Hepatocyte (in vitro differentiated cells): ENCODE results near the gene RPGRIP1.

Experiments used
- CTCF ChIP-seq: fragments of 200-600 bp; sonication (generic); IDR thresholded peaks from 2 replicates; pipeline ENCODE4 v1.5.1; 2016; ENCODE audit warnings: antibody characterized with exemption, mild to moderate bottlenecking; ENCODE audit not compliant: poor library complexity
- EZH2 ChIP-seq: fragments of 200-600 bp; sonication (generic); IDR thresholded peaks from 2 replicates; pipeline ENCODE4 v1.6.1; 2016; ENCODE audit warnings: antibody characterized with exemption, mild to moderate bottlenecking, borderline replicate concordance
- EZH2phosphoT487 ChIP-seq: fragments of 200-600 bp; sonication (generic); IDR thresholded peaks from one replicate; pipeline ENCODE4 v1.6.1; 2018; ENCODE audit warnings: antibody characterized with exemption, mild to moderate bottlenecking, low read depth, moderate library complexity; ENCODE audit not compliant: unreplicated experiment, severe bottlenecking

- TF ChIP-seq CTCF (no peak), EZH2 (no peak), EZH2phosphoT487 (no peak)
Measured at GRCh38 chr14:21248739-21249411, 31.0 kb upstream of the RPGRIP1 start.
